ENCODE results near the gene USP36. TPM values are rescaled to one million over a fixed set of nuclear protein-coding genes. Genes with fewer than 3 reads are reported as not detected.

The USP36 gene
- total RNA-seq, 1 donor from 2014 or later = 107 TPM

- ATAC-seq (ENCODE audit: low read depth) (no peak), DNase-seq (no peak)
- Mint-ChIP-seq H3K36me3 (ENCODE audit: low read depth) (no peaks in the 10 kb centered on the region), H3K27me3 (peaks cover 5% of the 10 kb centered on the region), H3K4me1 (peaks cover 3% of the 10 kb centered on the region), H3K27ac (no peak overlapping the region), H3K4me3 (no peak overlapping the region), H3K9me3 (no peaks in the 10 kb centered on the region)
- intact Hi-C loops (cut with micrococcal nuclease) = no loop called here
- no peak for TF ChIP-seq CTCF (IDR thresholded peaks at IDR 0.05)
- POLR2A ChIA-PET = no interaction called here
- CTCF ChIA-PET = no interaction called here
Measured at GRCh38 chr17:78861229-78861628, 20.6 kb upstream of the USP36 start.

- DNase-seq (no peak), ATAC-seq (ENCODE audit: low read depth) (no peak)
- Mint-ChIP-seq H3K27ac (no peak overlapping the region), H3K9me3 (no peaks in the 10 kb centered on the region), H3K36me3 (ENCODE audit: low read depth) (no peaks in the 10 kb centered on the region), H3K4me3 (no peak overlapping the region), H3K4me1 (no peaks in the 10 kb centered on the region), H3K27me3 (no peaks in the 10 kb centered on the region)
- intact Hi-C loops (cut with micrococcal nuclease) = no loop called here
- no peak for TF ChIP-seq CTCF (IDR thresholded peaks at IDR 0.05)
- ChIA-PET CTCF (no interaction called here), POLR2A (no interaction called here)
Measured at GRCh38 chr17:78859051-78859450, 18.4 kb upstream of the USP36 start.

GRCh38 chr17:78857266-78857665 is 16.7 kb upstream of the USP36 start:
- ATAC-seq (ENCODE audit: low read depth) (no peak), DNase-seq (no peak)
- Mint-ChIP-seq H3K27me3 (no peaks in the 10 kb centered on the region), H3K4me3 (no peak overlapping the region), H3K27ac (no peak overlapping the region), H3K4me1 (no peaks in the 10 kb centered on the region), H3K36me3 (ENCODE audit: low read depth) (no peaks in the 10 kb centered on the region), H3K9me3 (no peaks in the 10 kb centered on the region)
- intact Hi-C loops (cut with micrococcal nuclease) = no loop called here
- no peak for TF ChIP-seq CTCF (IDR thresholded peaks at IDR 0.05)
- ChIA-PET POLR2A (no interaction called here), CTCF (no interaction called here)

GRCh38 chr17:78855561-78856165 is 15.0 kb upstream of the USP36 start:
- no peak overlapping the region for H3K4me3 Mint-ChIP-seq
- ATAC-seq (ENCODE audit: low read depth) = no peak
- TF ChIP-seq CTCF (IDR thresholded peaks at IDR 0.05) = no peak
- H3K9me3 Mint-ChIP-seq = no peaks in the 10 kb centered on the region
- H3K27ac Mint-ChIP-seq = no peak overlapping the region
- no peaks in the 10 kb centered on the region for H3K27me3 Mint-ChIP-seq
- intact Hi-C loops (cut with micrococcal nuclease) = no loop called here
- no peaks in the 10 kb centered on the region for H3K36me3 Mint-ChIP-seq (ENCODE audit: low read depth)
- CTCF ChIA-PET = no interaction called here
- POLR2A ChIA-PET = interaction anchor here (0.6 kb wide), 1 partner anchor 10 kb away, joined by 3 read pairs; no protein-coding TSS in a partner anchor
- DNase-seq = no peak
- H3K4me1 Mint-ChIP-seq = no peaks in the 10 kb centered on the region

GRCh38 chr17:78854508-78854907 is 13.9 kb upstream of the USP36 start:
- H3K27ac Mint-ChIP-seq = no peak overlapping the region
- DNase-seq (no peak), ATAC-seq (ENCODE audit: low read depth) (no peak)
- no peaks in the 10 kb centered on the region for H3K9me3 Mint-ChIP-seq
- H3K4me1 Mint-ChIP-seq = no peaks in the 10 kb centered on the region
- intact Hi-C loops (cut with micrococcal nuclease) = no loop called here
- no peak for TF ChIP-seq CTCF (IDR thresholded peaks at IDR 0.05)
- POLR2A ChIA-PET = no interaction called here
- no peak overlapping the region for H3K4me3 Mint-ChIP-seq
- no peaks in the 10 kb centered on the region for H3K36me3 Mint-ChIP-seq (ENCODE audit: low read depth)
- H3K27me3 Mint-ChIP-seq = no peaks in the 10 kb centered on the region
- CTCF ChIA-PET = no interaction called here
